HG03060 (cell line): ENCODE measurements around the gene RBAK.
"Not testable (repeated sequence)": the region's sequence is repeated elsewhere in the genome, so short reads cannot be mapped to it uniquely, and the experiment has no call there.

ENCODE experiments used
- ATAC-seq: cut with Tn5 transposase; IDR thresholded peaks from one replicate; pipeline ENCODE4 v1.9.1; 2021; ENCODE audit warnings: low read depth, moderate number of reproducible peaks; ENCODE audit not compliant: unreplicated experiment

Gene RBAK

DNA sequence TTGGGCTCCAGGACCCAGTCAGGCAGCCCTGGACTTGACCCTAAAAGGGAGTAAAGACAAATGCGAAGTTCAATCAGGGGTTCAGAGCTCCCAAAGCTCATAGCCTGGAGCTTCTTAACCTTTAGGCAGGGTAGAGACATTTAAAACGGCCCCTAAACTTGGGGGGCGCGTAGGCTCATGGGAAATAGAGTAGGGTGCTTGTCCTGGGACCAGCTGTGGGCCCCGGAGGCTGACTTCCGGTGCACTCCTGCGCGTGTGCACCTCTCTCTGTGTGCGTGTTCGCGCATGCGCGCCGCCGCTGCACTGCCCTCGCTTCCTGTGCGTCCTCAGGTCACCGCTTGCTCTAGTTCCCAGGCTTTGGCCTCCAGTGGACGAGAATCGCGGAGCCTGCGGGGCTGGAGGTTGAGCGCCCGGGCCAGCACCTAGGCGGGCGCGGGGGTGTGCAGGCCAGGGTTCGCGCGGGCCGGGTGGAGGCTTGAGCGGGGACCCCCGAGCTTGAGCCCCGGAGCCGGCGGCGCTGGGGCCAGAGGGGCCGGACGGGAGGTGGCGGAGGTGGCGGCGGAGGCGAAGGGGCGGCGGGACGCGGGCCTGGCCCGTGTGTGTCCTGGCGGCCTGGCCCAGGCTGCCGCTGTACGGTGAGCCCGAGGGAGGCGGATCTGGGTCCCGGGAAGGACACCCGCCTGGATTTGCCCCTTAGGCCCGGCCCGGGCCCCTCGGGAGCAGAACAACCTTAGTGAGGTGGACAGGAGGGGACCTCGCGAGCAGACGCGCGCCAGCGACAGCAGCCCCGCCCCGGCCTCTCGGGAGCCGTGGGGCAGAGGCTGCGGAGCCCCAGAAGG lies at the start of gene RBAK:
TSS of gene RBAK (plus strand) at position 303 of the 839 bp plus-strand sequence. CDS start 2,217 bp downstream, outside the sequence.
- ATAC-seq, result peak; percentile 99

DNA sequence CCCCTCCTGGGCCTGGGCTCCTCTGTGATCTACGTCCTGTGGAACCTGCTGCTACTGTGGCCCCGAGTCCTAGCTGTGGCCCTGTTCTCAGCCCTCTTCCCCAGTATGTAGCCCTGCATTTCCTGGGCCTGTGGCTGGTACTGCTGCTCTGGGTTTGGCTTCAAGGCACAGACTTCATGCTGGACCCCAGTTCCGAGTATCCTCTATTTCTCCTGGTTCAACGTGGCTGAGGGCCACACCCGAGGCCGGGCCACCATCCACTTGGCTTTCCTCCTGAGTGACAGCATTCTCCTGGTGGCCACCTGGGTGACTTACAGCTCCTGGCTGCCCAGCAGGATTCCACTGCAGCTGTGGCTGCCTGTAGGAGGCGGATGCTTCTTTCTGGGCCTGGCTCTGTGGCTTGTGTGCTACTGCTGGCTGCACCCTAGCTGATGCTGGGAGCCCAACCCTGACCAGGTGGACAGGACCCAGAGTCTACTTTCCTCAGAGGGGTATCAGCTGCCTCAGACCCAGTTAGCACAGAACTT lies 48.9 kb upstream of the RBAK start:
- ATAC-seq, result no peak

DNA sequence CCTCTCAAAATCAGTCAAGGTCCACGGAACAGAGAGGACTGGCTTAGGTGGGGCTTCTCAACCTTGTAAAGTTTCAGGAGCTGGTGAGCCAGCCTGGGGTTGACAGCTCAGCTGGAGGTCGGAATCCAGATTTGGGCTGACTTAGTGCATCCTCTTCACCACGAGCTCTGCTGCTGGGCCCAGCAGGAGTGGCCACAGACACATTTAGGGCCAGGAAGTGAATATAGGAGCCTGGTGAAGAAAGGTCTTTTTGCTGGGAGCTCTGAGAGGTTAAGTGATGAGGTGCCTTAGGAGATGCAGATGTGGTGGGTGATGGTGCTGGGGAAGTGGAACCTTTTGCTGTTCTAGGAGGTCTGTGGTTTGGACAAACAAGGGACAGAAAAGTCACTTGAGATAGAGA lies 47.4 kb upstream of the RBAK start:
- ATAC-seq, result no peak

DNA sequence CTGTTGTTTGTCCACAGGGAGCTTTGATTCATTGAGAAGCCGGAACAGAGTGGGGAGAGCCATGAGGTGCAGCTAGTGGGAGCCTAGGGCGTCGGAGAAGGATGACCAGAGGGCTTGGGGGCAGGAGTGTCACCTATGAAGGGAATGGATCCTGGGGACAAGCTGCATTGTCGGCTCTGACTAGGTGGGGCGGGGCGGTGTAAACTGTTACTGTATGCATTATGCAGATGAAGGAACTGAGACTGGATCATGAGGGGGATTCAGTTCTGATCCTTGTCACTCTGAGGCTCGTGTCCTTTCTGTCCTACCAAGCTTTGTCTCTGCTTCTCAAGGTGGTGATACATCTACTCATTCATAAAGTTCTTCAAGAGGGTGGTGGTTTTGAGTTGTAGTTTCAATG lies 46.8 kb upstream of the RBAK start:
- no peak for ATAC-seq

DNA sequence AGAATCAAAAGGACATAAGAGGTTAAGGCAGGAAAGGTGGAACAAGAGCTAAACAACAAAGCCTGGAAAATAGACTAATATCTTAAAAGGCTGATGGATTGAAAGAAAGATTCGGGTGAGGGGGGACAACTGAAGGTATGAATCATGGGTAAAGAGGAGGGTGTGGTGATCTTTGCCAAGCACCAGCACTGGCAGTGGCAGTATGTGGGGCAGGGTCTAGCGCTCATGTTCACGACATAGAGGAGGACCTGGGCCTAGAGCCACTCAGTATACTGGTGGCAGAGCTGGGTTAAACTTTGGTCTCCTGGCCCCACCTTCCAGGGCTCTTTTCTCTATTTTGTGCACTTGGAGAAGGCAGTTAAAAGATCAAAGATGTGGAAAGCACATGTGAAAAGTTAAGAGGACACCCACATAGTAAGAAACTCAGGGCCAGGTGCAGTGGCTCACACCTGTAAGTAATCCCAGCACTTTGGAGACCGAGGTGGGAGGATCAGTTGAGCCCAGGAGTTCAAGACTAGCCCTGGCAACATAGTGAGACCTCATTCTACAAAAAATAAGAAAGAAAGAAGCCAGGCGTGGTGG lies 46.2 kb upstream of the RBAK start:
- no peak for ATAC-seq

DNA sequence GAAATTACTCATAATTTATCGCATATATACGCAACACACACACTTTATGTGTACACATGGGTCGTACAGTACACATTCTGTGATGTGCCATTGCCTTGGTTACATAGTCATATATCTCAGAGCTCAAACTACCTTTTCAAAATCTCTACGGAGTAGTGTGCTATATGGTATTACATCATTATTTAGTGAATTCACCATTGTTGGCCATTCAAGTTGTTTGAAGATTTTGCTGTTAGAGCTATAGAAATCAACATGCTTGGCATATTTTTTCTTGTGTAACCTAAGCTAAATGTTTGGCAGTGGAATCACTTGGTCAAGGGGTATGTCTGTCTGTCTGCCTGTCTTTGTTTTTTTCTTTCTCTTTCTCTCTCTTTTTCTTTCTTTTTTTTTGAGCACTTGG lies 44.7 kb upstream of the RBAK start:
- no peak for ATAC-seq

DNA sequence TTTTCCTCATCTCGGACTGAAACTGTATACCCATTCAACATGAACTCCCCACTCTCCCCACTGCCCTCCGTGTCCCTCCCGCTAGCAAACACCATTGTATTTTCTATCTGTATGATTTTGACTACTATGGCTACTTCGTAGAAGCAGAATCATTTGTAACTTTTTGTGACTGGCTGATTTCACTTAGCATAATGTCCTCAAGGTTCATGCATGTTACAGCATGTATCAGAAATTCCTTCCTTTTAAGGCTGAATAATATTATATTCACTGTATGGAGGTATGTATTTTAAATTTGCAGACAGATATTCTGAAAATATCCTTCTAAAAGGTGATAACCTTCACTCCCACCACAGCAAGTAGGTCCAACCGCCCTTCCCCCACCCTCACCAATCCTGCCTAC lies 43.7 kb upstream of the RBAK start:
- ATAC-seq, result no peak

DNA sequence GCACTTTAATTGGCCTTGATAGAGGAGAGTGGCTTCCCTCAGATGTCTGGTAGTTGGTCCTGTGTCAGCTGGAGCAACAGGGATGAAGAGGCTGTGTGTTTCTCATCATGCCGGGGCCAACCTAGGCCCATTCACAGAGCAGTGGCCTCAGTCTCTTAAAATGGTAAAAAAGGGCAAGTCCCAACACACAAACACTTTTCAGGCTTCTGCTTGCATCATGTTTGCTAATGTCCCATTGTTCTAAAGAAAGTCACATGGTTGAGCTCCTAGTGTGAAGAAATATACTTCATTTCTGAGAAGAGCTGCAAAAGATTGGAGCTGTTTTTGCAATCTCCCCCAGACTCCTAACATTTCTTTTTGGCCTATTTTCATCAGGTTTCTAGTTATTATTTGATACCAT lies 40.6 kb upstream of the RBAK start:
- no peak for ATAC-seq

DNA sequence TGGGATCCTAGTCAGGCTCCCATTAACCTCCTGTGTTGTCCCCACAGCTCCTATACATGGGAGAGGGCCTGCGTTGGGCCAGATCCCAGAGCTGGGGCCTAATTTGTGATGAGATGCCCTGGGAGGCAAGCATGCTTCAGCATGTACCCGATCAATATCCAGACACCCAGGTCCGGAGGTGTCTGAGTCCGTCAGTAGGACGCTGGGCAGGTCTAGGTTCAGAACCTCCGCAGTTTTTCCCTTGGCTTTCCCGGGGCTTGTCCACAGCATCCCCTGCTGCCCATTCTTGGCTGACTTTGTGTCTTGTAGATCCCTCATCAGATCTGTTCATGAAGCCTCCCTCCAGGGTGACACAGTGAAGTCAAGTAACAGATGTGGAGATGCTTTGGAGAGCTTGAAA lies 32.7 kb upstream of the RBAK start:
- no peak for ATAC-seq

DNA sequence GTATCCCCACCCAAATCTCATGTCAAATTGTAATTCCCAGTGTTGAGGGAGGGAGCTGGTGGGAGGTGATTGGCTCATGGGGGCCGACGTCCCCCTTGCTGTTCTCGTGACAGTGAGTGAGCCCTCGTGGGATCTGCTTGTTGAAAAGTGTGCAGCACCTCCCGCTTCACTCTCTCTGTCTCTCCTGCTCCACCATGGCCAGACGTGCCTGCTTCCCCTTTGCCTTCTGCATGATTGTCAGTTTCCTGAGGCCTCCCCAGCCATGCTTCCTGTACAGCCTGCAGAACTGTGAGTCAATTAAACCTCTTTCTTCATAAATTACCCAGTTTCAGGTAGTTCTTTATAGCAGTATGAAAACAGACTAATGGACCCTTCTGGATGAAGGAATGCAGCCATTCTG lies 29.7 kb upstream of the RBAK start:
- ATAC-seq, result not testable (repeated sequence)

DNA sequence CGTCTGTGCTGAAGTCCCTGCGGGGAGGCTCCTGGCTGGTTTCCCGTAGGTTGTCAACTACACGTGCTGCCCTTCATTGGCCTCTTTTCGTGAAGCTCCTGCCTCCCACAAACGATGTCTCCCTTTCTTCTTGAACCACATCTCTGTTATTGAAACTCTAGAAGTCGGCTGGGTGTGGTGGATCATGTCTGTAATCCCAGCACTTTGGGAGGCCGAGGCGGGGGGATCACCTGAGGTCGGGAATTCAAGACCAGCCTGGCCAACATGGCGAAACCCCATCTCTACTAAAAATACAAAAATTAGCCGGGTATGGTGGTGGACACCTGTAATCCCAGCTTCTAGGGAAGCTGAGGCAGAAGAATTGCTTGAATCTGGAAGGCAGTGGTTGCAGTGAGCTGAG lies 28.0 kb upstream of the RBAK start:
- ATAC-seq, result not testable (repeated sequence)

DNA sequence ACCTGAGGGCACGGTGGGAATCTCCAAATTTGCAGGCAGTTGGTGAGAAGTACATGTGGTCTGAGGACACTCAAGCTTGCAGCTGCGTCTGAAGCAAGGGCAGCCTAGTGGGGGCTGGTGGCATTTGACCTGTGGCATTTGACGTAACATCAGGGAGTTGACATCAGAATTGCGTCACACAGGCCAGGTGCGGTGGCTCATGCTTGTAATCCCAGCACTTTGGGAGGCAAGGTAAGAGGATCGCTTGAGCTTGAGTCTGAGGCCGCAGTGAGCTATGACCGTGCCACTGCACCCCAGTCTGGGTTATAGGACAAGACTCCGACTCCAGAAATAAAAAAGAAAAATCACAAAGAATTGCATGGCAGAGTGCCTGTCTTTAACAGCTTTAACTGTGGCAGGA lies 25.6 kb upstream of the RBAK start:
- ATAC-seq, result no peak

DNA sequence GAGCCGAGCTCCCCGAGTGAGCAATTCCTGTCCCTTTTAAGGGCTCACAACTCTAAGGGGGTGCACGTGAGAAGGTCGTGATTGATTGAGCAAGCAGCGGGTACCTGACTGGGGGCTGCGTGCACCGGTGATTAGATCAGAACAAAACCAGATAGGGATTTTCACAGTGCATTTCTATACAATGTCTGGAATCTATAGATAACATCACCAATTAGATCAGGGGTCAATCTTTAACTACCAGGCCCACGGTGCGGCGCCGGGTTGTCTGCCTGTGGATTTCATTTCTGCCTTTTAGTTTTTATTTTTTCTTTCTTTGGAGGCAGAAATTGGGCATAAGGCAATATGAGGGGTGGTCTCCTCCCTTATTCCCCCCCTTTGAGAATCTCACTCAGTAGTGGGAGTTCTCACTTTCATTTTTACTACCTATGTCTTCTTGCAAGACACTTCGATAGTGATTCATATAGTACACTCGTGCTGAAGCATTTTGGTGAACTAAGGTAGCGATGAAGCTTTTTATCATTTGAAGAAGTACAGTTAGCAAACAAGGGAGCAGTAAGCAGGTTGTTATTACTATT lies 24.6 kb upstream of the RBAK start:
- ATAC-seq, result not testable (repeated sequence)

DNA sequence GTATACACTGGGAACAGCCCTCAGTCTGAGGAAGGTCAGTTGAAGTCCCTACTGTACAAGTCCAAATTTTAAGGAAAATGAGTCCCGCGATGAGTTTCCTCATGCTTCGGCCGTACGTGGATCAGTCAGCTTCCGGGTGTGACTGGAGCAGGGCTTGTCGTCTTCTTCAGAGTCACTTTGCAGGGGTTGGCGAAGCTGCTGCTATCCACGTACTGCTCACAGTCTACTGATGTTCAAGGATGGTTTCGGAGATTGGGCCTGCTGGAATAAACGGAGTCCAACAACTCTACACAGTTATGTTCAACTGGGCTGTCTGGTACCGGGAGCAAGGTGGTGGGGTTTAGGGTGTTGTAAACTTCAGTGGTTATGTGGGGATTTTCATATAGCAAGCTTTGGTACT lies 22.0 kb upstream of the RBAK start:
- not testable (repeated sequence) for ATAC-seq

DNA sequence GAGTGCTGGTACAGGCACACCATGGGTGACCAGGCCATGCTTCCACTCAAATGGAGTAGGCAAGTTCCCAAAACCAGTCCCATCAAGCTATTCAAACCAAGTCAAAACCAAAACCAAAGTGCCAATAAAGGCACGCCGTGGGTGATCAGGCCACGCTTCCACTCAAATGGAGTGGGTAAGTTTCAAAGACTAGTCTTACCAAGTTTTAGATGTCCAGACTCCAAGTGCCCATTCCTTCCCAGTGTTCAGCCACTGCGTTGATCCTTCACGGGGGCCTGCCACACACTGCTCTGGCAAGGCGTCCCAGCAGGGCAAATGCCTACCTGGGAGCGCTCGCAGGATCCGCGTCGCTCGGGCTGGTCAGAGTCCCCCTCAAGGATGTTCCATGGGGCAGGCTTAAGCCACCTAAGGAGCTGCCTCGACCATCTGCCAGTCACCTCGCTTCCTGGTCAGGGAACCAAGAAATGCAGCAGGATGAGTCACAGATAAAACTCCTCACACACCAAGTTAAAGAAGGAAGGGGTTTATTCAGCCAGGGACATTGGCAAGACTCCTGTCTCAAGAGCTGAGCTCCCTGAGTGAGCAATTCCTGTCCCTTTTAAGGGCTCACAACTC lies 17.8 kb upstream of the RBAK start:
- not testable (repeated sequence) for ATAC-seq

DNA sequence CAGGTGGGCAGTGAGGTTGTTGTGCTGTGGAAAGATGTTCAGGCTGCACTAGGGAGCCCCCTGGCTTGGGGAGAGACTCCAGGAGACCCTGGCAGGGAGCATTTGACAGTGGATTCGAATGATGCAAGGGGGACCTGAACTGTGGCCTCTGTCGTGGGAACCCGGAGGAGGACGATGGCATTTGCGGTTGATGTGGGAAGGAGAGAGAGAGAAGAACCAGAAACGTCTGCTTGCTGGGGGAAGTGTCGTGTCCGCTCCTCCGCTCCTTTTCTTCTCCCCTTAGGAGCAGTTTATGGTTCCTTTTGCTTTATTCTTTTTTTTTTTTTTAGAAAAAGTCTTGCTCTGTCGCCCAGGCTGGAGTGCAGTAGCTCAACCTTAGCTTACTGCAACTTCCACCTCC lies 12.5 kb upstream of the RBAK start:
- not testable (repeated sequence) for ATAC-seq

DNA sequence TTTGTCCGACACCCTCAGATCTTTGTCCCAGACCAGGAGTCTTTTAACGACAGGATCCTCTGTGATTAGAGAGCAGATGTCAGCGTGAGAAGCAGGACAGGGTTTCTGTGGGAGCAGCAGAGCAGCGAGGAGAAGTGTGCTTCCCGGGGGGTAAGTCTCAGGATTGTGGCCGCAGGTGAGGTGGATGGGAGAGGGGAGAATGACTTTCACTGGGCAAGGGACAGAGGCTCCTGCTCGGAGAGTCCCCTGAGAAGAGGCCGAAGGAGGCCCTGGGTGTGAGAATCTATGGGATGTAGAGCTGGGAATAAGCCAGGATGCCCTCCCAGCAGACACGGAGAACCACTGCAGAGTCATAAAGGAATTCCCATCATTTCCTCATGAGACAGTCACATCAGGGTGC lies 10.4 kb upstream of the RBAK start:
- ATAC-seq, result no peak

DNA sequence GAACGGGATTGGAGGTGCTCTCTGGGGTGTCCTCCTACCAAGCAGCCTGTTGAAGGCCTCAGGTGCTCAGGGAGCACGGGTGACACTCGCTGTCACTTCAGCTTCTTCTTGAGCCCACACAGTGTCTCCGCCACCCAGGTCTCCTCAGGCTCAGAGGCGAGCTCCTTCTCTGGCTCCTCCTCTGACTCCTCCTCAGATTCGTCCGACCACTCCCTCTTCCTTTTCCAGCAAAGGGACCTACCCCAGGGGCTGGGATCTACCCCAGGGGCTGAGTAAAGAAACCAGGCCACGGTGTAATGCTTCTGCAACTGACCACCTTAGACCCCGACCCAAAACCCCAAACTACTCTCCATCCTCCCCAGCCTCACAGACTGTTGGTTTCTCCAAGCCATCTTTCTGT lies 9.2 kb upstream of the RBAK start:
- ATAC-seq, result no peak

DNA sequence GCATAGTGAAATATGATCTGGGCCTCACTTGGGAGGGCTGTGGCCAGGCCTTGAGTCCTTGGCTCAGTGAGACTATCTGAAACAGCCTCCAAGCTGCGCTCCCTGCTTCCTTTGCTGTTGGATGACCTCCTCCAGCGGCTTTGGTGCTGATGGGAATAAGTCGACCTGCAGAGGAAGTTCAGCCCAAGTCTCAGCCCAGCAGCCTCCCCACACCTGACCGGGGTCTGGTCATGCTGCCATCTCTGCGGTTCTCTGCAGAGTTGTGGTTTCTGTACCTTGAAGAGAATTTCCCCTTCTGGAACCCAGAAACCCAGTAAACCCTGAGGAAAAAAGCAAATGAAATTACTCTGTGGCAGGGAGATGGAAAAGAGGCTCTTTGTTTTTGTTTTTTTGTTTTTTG lies 4.6 kb upstream of the RBAK start:
- no peak for ATAC-seq

DNA sequence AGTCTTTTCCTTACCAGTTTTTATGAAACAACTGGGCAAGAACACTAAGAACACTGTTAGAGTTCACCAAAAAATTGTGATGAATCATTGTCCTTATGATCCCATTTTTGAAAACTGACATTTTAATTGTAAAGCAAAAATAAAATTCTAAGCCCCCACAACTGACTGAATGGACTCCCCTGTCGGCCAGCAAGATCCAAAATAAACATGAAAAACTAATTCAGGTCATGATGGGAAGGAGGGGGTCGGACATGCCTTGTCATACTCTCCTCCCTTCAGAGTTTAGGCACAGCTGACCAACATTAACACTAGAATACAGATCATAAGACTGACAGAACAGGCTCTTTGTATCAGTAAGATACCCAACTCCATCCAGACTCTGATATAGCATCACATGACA lies 2.0 kb upstream of the RBAK start:
- ATAC-seq, result no peak

DNA sequence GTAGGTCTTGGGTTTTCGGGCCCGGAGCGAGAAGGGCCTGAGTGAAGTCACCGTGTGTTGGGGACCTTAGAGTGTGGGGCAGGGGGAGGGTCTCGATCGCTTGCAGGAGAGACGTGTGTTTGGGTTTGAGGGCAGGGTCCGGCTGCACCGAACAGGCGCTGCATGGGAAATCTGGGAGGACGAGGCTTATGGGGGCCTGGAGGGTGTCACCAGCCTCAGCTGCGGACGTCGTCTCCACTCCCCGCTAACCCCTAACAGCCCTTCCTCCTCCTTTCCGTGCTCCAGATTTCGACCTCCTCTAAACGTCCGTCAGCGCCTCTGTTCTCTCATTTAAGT lies 705 bp downstream of the RBAK start:
- not testable (repeated sequence) for ATAC-seq
